OCI-LY7 (cell line): ENCODE data around the gene IRS1. TPM values are rescaled to one million over a fixed set of nuclear protein-coding genes. Genes with fewer than 3 reads are reported as not detected.

ENCODE experiments used
- BruUV-seq: library from RNA; stranded (reverse); fragments of 400-500 nt; replicated peaks from 2 replicates; lab custom pipeline; 2021; lab: Mats Ljungman, UMichigan
- CTCF ChIA-PET: fragments of 300-600 bp; sonication (Branson Sonifier 250); formaldehyde crosslinking; loops from one replicate; lab custom pipeline; 2022; ENCODE audit warnings: antibody characterized with exemption; ENCODE audit not compliant: unreplicated experiment; lab: Charles Lee
- POLR2A ChIA-PET: fragments of 300-600 bp; sonication (Branson Sonifier 250); formaldehyde crosslinking; loops from one replicate; lab custom pipeline; 2022; ENCODE audit warnings: antibody characterized with exemption; lab: Charles Lee
- DNase-seq: peaks from one replicate; pipeline ENCODE4 v3.0.0-alpha.2; 2015; ENCODE audit warnings: low spot score
- H2AFZ ChIP-seq: fragments of 200-600 bp; sonication (generic), shearing (Covaris generic); 2 replicates; pipeline ENCODE4 v1.6.1; 2014; ENCODE audit warnings: mild to moderate bottlenecking, antibody characterized with exemption, low read length, moderate library complexity
- H3K27ac ChIP-seq: fragments of 200-600 bp; sonication (generic); 2 replicates; pipeline ENCODE4 v1.5.1; 2014; ENCODE audit warnings: mixed run types, low read depth, mild to moderate bottlenecking, moderate library complexity, low read length, inconsistent platforms; ENCODE audit not compliant: poor library complexity, severe bottlenecking
- H3K36me3 ChIP-seq: fragments of 200-600 bp; sonication (generic); 2 replicates; pipeline ENCODE4 v1.6.1; 2014; ENCODE audit warnings: mild to moderate bottlenecking, antibody characterized with exemption, low read length, moderate library complexity, mixed read lengths; ENCODE audit not compliant: insufficient read depth
- H3K4me1 ChIP-seq: fragments of 200-600 bp; sonication (generic); 2 replicates; pipeline ENCODE4 v1.5.1; 2014; ENCODE audit warnings: mild to moderate bottlenecking, low read length; ENCODE audit not compliant: insufficient read depth, poor library complexity, severe bottlenecking
- H3K4me2 ChIP-seq: fragments of 200-600 bp; sonication (generic); 2 replicates; pipeline ENCODE4 v1.6.1; 2014; ENCODE audit warnings: mild to moderate bottlenecking, low read length
- H3K4me3 ChIP-seq: fragments of 200-600 bp; sonication (generic); 2 replicates; pipeline ENCODE4 v1.5.1; 2014; ENCODE audit warnings: mild to moderate bottlenecking, low read depth, low read length; ENCODE audit not compliant: poor library complexity, severe bottlenecking
- H3K79me2 ChIP-seq: fragments of 200-600 bp; sonication (generic); 2 replicates; pipeline ENCODE4 v1.6.1; 2016; ENCODE audit warnings: low read depth, mild to moderate bottlenecking, low read length, moderate library complexity, mixed read lengths; ENCODE audit not compliant: insufficient read depth
- H3K9me2 ChIP-seq: fragments of 200-600 bp; sonication (generic); 2 replicates; pipeline ENCODE4 v1.6.1; 2016; ENCODE audit warnings: mild to moderate bottlenecking, low read length, mixed read lengths; ENCODE audit not compliant: insufficient read depth
- H3K9me3 ChIP-seq: fragments of 200-600 bp; sonication (generic); 2 replicates; pipeline ENCODE4 v1.6.1; 2014; ENCODE audit warnings: mild to moderate bottlenecking, mixed run types, low read length, mixed read lengths
- H4K20me1 ChIP-seq: fragments of 200-600 bp; sonication (generic); 2 replicates; pipeline ENCODE4 v1.6.1; 2014; ENCODE audit warnings: mild to moderate bottlenecking, antibody characterized with exemption, low read length, moderate library complexity, mixed read lengths; ENCODE audit not compliant: insufficient read depth
- EZH2phosphoT487 ChIP-seq: fragments of 200-600 bp; sonication (generic); IDR thresholded peaks from 2 replicates; pipeline ENCODE4 v1.6.1; 2018; ENCODE audit warnings: low read depth, borderline replicate concordance, mild to moderate bottlenecking, mixed run types, antibody characterized with exemption, low read length, moderate library complexity, mixed read lengths
- intact Hi-C: fragments of 100-400 bp; cut with micrococcal nuclease; formaldehyde crosslinking; loops from one replicate; pipeline ENCODE4 v1.10.0; 2022; ENCODE audit not compliant: unreplicated experiment
- total RNA-seq, 2 experiments: library from RNA; depleted of rRNA in 1 of 2; stranded (reverse); fragments of >200 nt in 1 of 2; shearing (Covaris generic) in 1 of 2; gene quantifications; 2 replicates each; pipeline ENCODE4 v1.2.3, GENCODE V29; 2014 to 2022
- TF ChIP-seq, protein P1 (sequence below): fragments of 200-600 bp; sonication (generic); conservative IDR thresholded peaks from 2 replicates; pipeline ENCODE4 v1.5.1; 2014; ENCODE audit warnings: mild to moderate bottlenecking, antibody characterized with exemption, low read length, moderate library complexity, mixed read lengths

IRS1 gene
- total RNA-seq, 2 experiments from 2014 or later = 18.1 to 23.5 TPM

DNA sequence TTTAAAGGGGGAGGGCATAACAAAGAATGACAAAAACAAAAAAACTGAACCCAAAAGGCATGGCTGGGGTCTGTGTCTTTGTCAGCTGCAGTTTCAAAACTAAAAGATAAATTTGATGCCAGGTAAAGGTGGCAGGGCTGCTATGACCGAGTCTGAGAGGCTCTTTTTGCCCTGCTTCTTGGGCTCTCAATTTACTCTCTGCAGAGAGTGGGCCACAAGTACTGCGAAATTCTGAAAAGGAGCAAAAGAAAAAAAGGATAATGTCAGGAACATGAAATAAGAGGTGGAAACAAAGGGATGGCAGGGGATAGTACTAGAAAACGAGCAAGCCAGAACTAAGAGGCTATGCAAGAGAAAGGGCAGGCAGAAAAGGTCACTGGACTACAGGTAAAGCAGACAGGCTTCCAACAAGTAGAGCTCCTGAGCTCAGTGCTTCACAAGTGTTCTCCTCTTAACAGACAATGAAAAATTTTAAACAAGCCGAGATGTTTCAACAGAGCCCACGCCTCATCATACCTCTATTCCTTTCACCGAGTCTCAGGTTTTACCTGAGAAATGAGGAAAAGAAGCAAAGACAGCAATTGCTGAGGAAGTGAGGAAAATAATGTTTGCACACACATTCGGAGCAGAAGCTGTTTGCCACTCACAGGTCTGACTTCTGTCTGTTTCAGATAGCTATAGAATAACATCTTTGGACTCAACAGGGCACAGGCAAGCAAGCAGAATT lies 7.3 kb downstream of the IRS1 start:
- Histone ChIP-seq H3K36me3 (peaks cover 46% of the 10 kb centered on the region), H3K9me3 (no peaks in the 10 kb centered on the region; the same call in 1 of the 2 replicates), H3K27ac (peak overlapping the region; percentile 79), H3K9me2 (no peaks in the 10 kb centered on the region), H2AFZ (peak overlapping the region; percentile 39; the same call in 1 of the 2 replicates), H3K79me2 (peaks cover 93% of the 10 kb centered on the region), H3K4me2 (peak overlapping the region; percentile 95), H4K20me1 (no peaks in the 10 kb centered on the region), H3K4me1 (peaks cover 58% of the 10 kb centered on the region), H3K4me3 (peak overlapping the region; percentile 73)
- CTCF ChIA-PET = interaction anchor here (0.9 to 1.2 kb wide), 2 partner anchors 8 to 21 kb away, joined by 3 read pairs; no protein-coding TSS in a partner anchor
- POLR2A ChIA-PET = interaction anchor here (0.7 to 10.5 kb wide), 8 partner anchors 8 to 211 kb away, joined by 3 to 122 read pairs (median 3); no protein-coding TSS in a partner anchor
- TF ChIP-seq EZH2phosphoT487 = no peak
- TF ChIP-seq, protein P1, sequence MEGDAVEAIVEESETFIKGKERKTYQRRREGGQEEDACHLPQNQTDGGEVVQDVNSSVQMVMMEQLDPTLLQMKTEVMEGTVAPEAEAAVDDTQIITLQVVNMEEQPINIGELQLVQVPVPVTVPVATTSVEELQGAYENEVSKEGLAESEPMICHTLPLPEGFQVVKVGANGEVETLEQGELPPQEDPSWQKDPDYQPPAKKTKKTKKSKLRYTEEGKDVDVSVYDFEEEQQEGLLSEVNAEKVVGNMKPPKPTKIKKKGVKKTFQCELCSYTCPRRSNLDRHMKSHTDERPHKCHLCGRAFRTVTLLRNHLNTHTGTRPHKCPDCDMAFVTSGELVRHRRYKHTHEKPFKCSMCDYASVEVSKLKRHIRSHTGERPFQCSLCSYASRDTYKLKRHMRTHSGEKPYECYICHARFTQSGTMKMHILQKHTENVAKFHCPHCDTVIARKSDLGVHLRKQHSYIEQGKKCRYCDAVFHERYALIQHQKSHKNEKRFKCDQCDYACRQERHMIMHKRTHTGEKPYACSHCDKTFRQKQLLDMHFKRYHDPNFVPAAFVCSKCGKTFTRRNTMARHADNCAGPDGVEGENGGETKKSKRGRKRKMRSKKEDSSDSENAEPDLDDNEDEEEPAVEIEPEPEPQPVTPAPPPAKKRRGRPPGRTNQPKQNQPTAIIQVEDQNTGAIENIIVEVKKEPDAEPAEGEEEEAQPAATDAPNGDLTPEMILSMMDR = no peak
- DNase-seq = peak; percentile 44
- BruUV-seq = TSS peak; percentile 86
- intact Hi-C loops = loop anchor here (10.0 kb wide), 1 partner anchor 1518 kb away; no protein-coding TSS in a partner anchor

DNA sequence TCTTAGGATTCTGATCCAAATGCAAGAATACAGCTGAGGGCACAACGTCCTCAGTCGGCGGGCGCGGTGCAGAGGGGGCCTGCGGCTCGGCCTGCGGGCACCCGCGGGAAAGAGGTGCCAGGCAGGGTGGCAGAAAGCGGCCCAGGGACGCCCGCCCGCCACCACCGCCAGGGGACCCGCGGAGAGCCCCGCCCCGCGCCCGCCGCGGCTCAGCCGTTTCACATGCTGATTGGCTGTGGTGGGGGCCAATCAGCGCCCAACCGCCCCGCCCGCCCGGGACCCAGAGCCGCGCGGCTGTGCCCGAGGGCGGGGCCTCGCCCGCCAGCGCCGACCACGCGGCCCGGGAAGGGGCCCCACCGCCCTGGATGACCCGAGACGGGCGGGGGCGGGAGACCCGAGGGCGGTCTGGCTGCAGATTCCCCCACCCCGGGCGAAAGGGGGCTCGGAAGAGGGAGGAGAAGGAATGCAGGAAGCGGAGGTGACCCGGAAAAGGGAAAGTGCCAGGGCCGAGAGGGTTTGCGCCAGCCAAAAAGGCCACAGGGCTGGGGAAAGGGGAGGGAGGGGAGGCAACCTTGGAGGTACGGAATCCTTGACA lies 8.0 kb downstream of the IRS1 start:
- H3K79me2 ChIP-seq = peaks cover 88% of the 10 kb centered on the region
- no TSS peak for BruUV-seq

More for the DNA sequence above, 8.0 kb downstream of the IRS1 start:
- ChIA-PET CTCF (interaction anchor here (0.9 to 1.2 kb wide), 3 partner anchors 9 to 21 kb away, joined by 3 read pairs; no protein-coding TSS in a partner anchor), POLR2A (interaction anchor here (1.2 to 10.5 kb wide), 7 partner anchors 9 to 39 kb away, joined by 3 to 122 read pairs (median 9); partner anchors contain the start of gene IRS1)
- H3K36me3 ChIP-seq = peaks cover 46% of the 10 kb centered on the region
- H2AFZ ChIP-seq = peak overlapping the region; percentile 53
- H3K4me1 ChIP-seq = peaks cover 58% of the 10 kb centered on the region
- TF ChIP-seq EZH2phosphoT487 = no peak
- TF ChIP-seq, protein P1 = peak; percentile 43; the same call in 1 of the 2 replicates
- intact Hi-C loops = loop anchor here (1.0 to 10.0 kb wide), 4 partner anchors 8 to 1517 kb away; partner anchors contain the start of gene IRS1
- peak overlapping the region; percentile 73 for H3K4me3 ChIP-seq
- H3K4me2 ChIP-seq = peak overlapping the region; percentile 95
- peak; percentile 92 for DNase-seq
- H4K20me1 ChIP-seq = no peaks in the 10 kb centered on the region
- H3K9me3 ChIP-seq = no peaks in the 10 kb centered on the region; the same call in 1 of the 2 replicates
- no peaks in the 10 kb centered on the region for H3K9me2 ChIP-seq
- peak overlapping the region; percentile 79 for H3K27ac ChIP-seq
